Measurements from ENCODE around the gene KRT31. TPM values are rescaled to one million over a fixed set of nuclear protein-coding genes. Genes with fewer than 3 reads are reported as not detected.

KRT31 gene
- total and polyA plus RNA-seq, 2 of the 4 experiments (the other 2 are of a cell fraction), result 0.05 TPM; not detected in 1

DNA sequence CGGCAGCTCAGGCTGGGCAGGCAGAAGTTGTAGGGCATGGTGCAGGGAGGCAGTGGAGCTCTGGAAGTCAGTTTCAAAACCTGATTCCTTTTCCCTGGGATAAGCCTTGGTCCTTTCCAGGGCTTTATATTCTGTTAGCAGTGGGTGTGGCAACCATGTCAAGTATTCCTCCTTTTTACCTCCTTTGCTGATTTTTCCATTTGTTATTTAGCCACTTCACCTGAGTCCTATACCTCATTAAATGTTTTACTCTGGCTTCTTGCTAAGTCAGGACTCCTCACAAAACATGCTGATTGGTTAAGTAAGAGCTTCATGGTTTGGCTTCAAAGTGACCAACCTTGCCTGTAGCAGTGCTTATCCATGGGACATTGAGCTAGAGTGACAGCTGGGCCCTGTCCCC lies 27.7 kb downstream of the KRT31 start, which contains the start of gene KRT33B:
KRT33B (minus strand) TSS at position 101 of the 400 bp plus-strand sequence; CDS start at position 38, 63 bp downstream.
- H3K9ac ChIP-seq (ENCODE audit: low read depth, low read length), result no peak within 1 kb of the TSS

More for the DNA sequence above, 27.7 kb downstream of the KRT31 start, which contains the start of gene KRT33B:
- in situ Hi-C loops (cut with MboI; ENCODE audit: low sequenced_read_pairs) (loop anchor here (10.0 kb wide), 1 partner anchor 55 kb away; the partner anchor contains the start of gene KRTAP17-1), dilution Hi-C loops (cut with HindIII; ENCODE audit: low sequenced_read_pairs, unreplicated experiment) (no loop called here), intact Hi-C loops (cut with micrococcal nuclease) (no loop called here)
- no peak within 1 kb of the TSS for H2AK9ac ChIP-seq (replicated peaks; ENCODE audit: low read depth, low read length, poor library complexity)
- H4K8ac ChIP-seq (ENCODE audit: low read depth in 2 of 2, low read length in 2 of 2), result 0 out of 4 replicates have a peak within 1 kb of the TSS, but pooled peaks of 1 of the 2 experiments have one; percentile 3
- peak within 1 kb of the TSS; percentile 46; the same call in 2 of the 3 replicates for H2BK15ac ChIP-seq (ENCODE audit: low read depth, low read length)
- H4K91ac ChIP-seq (ENCODE audit: insufficient read depth, low read depth, low read length), result 0 out of 2 replicates have a peak within 1 kb of the TSS, but pooled peaks have one; percentile 39
- no peaks in the 10 kb centered on the region for H4K20me1 ChIP-seq (ENCODE audit: insufficient read depth, low read length)
- H2AFZ ChIP-seq (replicated peaks; ENCODE audit: low read length, poor library complexity), result no peak within 1 kb of the TSS
- no peaks in the 10 kb centered on the region for H3K9me1 ChIP-seq (ENCODE audit: insufficient read depth, low read length)
- peaks cover 8% of the 10 kb centered on the region; the same call in 1 of the 2 replicates for H3K4me1 ChIP-seq (ENCODE audit: control insufficient read depth, insufficient read depth, low read length)
- 0 out of 2 replicates have a peak within 1 kb of the TSS, but pooled peaks have one; percentile 52 for H2AK5ac ChIP-seq (ENCODE audit: low read depth, low read length)
- H4K5ac ChIP-seq (ENCODE audit: low read depth, low read length), result no peak within 1 kb of the TSS
- BruUV-seq (replicated peaks), result no TSS peak
- H2BK20ac ChIP-seq (ENCODE audit: low read depth, low read length), result peak within 1 kb of the TSS; percentile 58; the same call in 1 of the 2 replicates
- no peak for ATAC-seq (ENCODE audit: low read depth)
- H2BK5ac ChIP-seq (ENCODE audit: low read depth, low read length, poor library complexity, severe bottlenecking), result no peak within 1 kb of the TSS
- no peak within 1 kb of the TSS; the same call in 1 of the 2 replicates for H2BK120ac ChIP-seq (ENCODE audit: low read depth, low read length)
- POLR2A ChIA-PET (ENCODE audit: unreplicated experiment), result no interaction called here
- no CpG with 5 or more reads among the region's 1 CpG for WGBS, 2 experiments (ENCODE audit: extremely low coverage in 2 of 2, insufficient read length in 1 of 2)
- TF ChIP-seq, protein P1, sequence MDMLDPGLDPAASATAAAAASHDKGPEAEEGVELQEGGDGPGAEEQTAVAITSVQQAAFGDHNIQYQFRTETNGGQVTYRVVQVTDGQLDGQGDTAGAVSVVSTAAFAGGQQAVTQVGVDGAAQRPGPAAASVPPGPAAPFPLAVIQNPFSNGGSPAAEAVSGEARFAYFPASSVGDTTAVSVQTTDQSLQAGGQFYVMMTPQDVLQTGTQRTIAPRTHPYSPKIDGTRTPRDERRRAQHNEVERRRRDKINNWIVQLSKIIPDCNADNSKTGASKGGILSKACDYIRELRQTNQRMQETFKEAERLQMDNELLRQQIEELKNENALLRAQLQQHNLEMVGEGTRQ (IDR thresholded peaks at IDR 0.05; ENCODE audit: low read depth, low read length), result no peak
- TF ChIP-seq FOS (IDR thresholded peaks at IDR 0.05; ENCODE audit: low read depth, low read length) (no peak), RFX5 (IDR thresholded peaks at IDR 0.05; ENCODE audit: low read depth, low read length) (no peak), MAFK (IDR thresholded peaks at IDR 0.05; ENCODE audit: low read depth, low read length) (no peak), NFE2L2 (IDR thresholded peaks at IDR 0.05; ENCODE audit: low read depth, low read length) (no peak), RAD21 (IDR thresholded peaks at IDR 0.05; ENCODE audit: low read length) (no peak), BHLHE40 (IDR thresholded peaks at IDR 0.05; ENCODE audit: low read depth, low read length) (no peak), MXI1 (IDR thresholded peaks at IDR 0.05; ENCODE audit: borderline replicate concordance, low read depth, low read length) (no peak), MAZ (IDR thresholded peaks at IDR 0.05; ENCODE audit: borderline replicate concordance, low read depth, low read length) (no peak), CEBPB (IDR thresholded peaks at IDR 0.05; ENCODE audit: low read depth, low read length) (no peak), RCOR1 (IDR thresholded peaks at IDR 0.05; ENCODE audit: insufficient replicate concordance, low read length) (no peak), POLR2A (IDR thresholded peaks at IDR 0.05; ENCODE audit: low read depth, low read length) (no peak)
- TF ChIP-seq, protein P2, sequence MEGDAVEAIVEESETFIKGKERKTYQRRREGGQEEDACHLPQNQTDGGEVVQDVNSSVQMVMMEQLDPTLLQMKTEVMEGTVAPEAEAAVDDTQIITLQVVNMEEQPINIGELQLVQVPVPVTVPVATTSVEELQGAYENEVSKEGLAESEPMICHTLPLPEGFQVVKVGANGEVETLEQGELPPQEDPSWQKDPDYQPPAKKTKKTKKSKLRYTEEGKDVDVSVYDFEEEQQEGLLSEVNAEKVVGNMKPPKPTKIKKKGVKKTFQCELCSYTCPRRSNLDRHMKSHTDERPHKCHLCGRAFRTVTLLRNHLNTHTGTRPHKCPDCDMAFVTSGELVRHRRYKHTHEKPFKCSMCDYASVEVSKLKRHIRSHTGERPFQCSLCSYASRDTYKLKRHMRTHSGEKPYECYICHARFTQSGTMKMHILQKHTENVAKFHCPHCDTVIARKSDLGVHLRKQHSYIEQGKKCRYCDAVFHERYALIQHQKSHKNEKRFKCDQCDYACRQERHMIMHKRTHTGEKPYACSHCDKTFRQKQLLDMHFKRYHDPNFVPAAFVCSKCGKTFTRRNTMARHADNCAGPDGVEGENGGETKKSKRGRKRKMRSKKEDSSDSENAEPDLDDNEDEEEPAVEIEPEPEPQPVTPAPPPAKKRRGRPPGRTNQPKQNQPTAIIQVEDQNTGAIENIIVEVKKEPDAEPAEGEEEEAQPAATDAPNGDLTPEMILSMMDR (conservative IDR thresholded peaks at IDR 0.05; ENCODE audit: low read depth, low read length), result no peak
- TF ChIP-seq, protein P3, sequence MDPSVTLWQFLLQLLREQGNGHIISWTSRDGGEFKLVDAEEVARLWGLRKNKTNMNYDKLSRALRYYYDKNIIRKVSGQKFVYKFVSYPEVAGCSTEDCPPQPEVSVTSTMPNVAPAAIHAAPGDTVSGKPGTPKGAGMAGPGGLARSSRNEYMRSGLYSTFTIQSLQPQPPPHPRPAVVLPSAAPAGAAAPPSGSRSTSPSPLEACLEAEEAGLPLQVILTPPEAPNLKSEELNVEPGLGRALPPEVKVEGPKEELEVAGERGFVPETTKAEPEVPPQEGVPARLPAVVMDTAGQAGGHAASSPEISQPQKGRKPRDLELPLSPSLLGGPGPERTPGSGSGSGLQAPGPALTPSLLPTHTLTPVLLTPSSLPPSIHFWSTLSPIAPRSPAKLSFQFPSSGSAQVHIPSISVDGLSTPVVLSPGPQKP (IDR thresholded peaks at IDR 0.05; ENCODE audit: borderline replicate concordance, low read depth, low read length), result no peak
- no peak within 1 kb of the TSS for H3K27ac ChIP-seq (ENCODE audit: insufficient read depth, low read length)
- H3K14ac ChIP-seq (replicated peaks; ENCODE audit: low read depth, low read length), result no peak within 1 kb of the TSS
- H3K56ac ChIP-seq (ENCODE audit: extremely low read depth, insufficient read depth, low read length), result no peak within 1 kb of the TSS
- DNase-seq, result no peak
- H3K23ac ChIP-seq (ENCODE audit: low read depth, low read length), result no peak within 1 kb of the TSS
- no peaks in the 10 kb centered on the region for H3K27me3 ChIP-seq (ENCODE audit: control insufficient read depth, insufficient read depth, low read length)
- H3K79me1 ChIP-seq (ENCODE audit: low read depth in 1 of 2, low read length in 2 of 2), result no peaks in the 10 kb centered on the region
- no peak within 1 kb of the TSS; the same call in 1 of the 2 replicates for H3K18ac ChIP-seq (ENCODE audit: low read depth, low read length)
- H3K9me3 ChIP-seq (ENCODE audit: control insufficient read depth, insufficient read depth, low read length), result peaks cover 4% of the 10 kb centered on the region; the same call in 1 of the 2 replicates
- CTCF ChIA-PET, result no interaction called here
- no peak within 1 kb of the TSS for H3K4me2 ChIP-seq (ENCODE audit: low read depth, low read length)
- H3K36me3 ChIP-seq (ENCODE audit: control insufficient read depth, insufficient read depth, low read length), result no peaks in the 10 kb centered on the region
- no peak within 1 kb of the TSS for H3K4me3 ChIP-seq (ENCODE audit: insufficient read depth, low read depth, low read length)
- no peak within 1 kb of the TSS; the same call in 1 of the 2 replicates for H3K4ac ChIP-seq (ENCODE audit: low read depth, low read length)
